Ishikawa (cell line): ENCODE measurements around the gene SLC41A2.

ENCODE experiments used
- EP300 ChIP-seq: IDR thresholded peaks from 2 replicates; pipeline ENCODE4 v1.6.1; 2012; ENCODE audit warnings: borderline replicate concordance
- RAD21 ChIP-seq: IDR thresholded peaks from 2 replicates; pipeline ENCODE4 v1.6.1; 2012; ENCODE audit warnings: low read depth

GRCh38 chr12:104909761-104910160 lies 48.3 kb downstream of the SLC41A2 start:
- TF ChIP-seq EP300 (no peak), RAD21 (no peak)
